ENCODE measurements around the gene RNF26. TPM values are rescaled to one million over a fixed set of nuclear protein-coding genes. Genes with fewer than 3 reads are reported as not detected.

The RNF26 gene
- 33.0 and 34.3 TPM in 2 replicates for total RNA-seq

- intact Hi-C loops (cut with micrococcal nuclease), result loop anchor here (1.0 to 5.0 kb wide), 4 partner anchors 13 to 267 kb away; partner anchors contain the start of genes HINFP, USP2 and VPS11
Measured at GRCh38 chr11:119334174-119334930, at the start of gene RNF26. Gene RNF26, plus strand, starts transcription at chr11:119334527. Its CDS starts 596 bp downstream, at chr11:119335123.

GRCh38 chr11:119285431-119285830 is 48.9 kb upstream of the RNF26 start:
- intact Hi-C loops (cut with micrococcal nuclease), result loop anchor here (2.0 kb wide), 1 partner anchor 23 kb away; no protein-coding TSS in a partner anchor

- intact Hi-C loops (cut with micrococcal nuclease), result no loop called here
Measured at GRCh38 chr11:119288219-119288618, 46.1 kb upstream of the RNF26 start.

- intact Hi-C loops (cut with micrococcal nuclease), result no loop called here
Measured at GRCh38 chr11:119290894-119291497, 43.3 kb upstream of the RNF26 start.

GRCh38 chr11:119293461-119293860 is 40.9 kb upstream of the RNF26 start:
- intact Hi-C loops (cut with micrococcal nuclease), result no loop called here

GRCh38 chr11:119295178-119295577 is 39.1 kb upstream of the RNF26 start:
- intact Hi-C loops (cut with micrococcal nuclease), result no loop called here

GRCh38 chr11:119297938-119298337 is 36.4 kb upstream of the RNF26 start:
- intact Hi-C loops (cut with micrococcal nuclease), result no loop called here

- intact Hi-C loops (cut with micrococcal nuclease), result no loop called here
Measured at GRCh38 chr11:119298726-119299125, 35.6 kb upstream of the RNF26 start.

- intact Hi-C loops (cut with micrococcal nuclease), result no loop called here
Measured at GRCh38 chr11:119299416-119299815, 34.9 kb upstream of the RNF26 start.

- intact Hi-C loops (cut with micrococcal nuclease), result no loop called here
Measured at GRCh38 chr11:119300198-119300964, 33.9 kb upstream of the RNF26 start.

- intact Hi-C loops (cut with micrococcal nuclease), result no loop called here
Measured at GRCh38 chr11:119303227-119303718, 31.1 kb upstream of the RNF26 start.

GRCh38 chr11:119305556-119306372 is 28.6 kb upstream of the RNF26 start:
- intact Hi-C loops (cut with micrococcal nuclease), result no loop called here

- intact Hi-C loops (cut with micrococcal nuclease), result no loop called here
Measured at GRCh38 chr11:119306373-119306890, 27.9 kb upstream of the RNF26 start.

- intact Hi-C loops (cut with micrococcal nuclease), result no loop called here
Measured at GRCh38 chr11:119307219-119307618, 27.1 kb upstream of the RNF26 start.

GRCh38 chr11:119307974-119308373 is 26.4 kb upstream of the RNF26 start:
- intact Hi-C loops (cut with micrococcal nuclease), result no loop called here

GRCh38 chr11:119309411-119309810 is 24.9 kb upstream of the RNF26 start:
- intact Hi-C loops (cut with micrococcal nuclease), result no loop called here

GRCh38 chr11:119309953-119310681 is 24.2 kb upstream of the RNF26 start:
- intact Hi-C loops (cut with micrococcal nuclease), result no loop called here

GRCh38 chr11:119310682-119311052 is 23.7 kb upstream of the RNF26 start:
- intact Hi-C loops (cut with micrococcal nuclease), result no loop called here

GRCh38 chr11:119314726-119315125 is 19.6 kb upstream of the RNF26 start:
- intact Hi-C loops (cut with micrococcal nuclease), result no loop called here
